CD4-positive, alpha-beta T cell treated with Interleukin-4 for 1 hour (primary cell): ENCODE data around the gene BORCS6.
A peak's percentile ranks its signal among the peaks of the same experiment; 100 is the strongest.

Experiments used
- DNase-seq, 2 donors: peaks; one replicate each; pipeline ENCODE4 v3.0.0-alpha.2; 2020 to 2022

Gene BORCS6

DNA sequence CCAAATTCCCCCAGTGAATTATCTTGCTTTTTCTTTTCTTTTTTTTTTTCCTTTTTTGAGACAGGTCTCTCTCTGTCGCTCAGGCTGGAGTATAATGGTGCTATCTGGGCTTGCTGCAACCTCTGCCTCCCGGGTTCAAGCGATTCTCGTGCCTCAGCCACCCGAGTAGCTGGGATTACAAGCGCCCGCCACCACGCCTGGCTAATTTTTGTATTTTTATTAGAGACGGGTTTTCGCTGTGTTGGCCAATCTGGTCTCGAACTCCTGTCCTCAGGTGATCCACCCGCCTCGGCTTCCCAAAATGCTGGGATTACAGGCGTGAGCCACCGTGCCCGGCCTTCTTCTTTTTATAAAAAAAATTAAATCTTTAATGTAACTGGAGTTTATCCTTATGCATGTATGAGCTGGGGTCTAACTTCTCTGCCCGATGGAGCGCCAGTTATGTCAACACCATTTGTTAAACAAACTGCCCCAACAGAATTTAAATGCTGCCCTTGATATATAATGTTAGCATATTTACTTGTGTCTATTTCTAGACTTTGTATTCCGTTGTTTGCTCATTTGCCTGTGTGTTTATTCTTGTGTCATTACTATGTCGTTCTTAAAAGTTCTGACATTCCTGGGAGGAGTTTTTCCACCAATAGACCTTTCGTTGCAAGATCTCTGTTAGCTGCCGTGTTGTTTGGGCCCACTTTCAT is 20.9 kb upstream of the BORCS6 start:
- DNase-seq: no peak

DNA sequence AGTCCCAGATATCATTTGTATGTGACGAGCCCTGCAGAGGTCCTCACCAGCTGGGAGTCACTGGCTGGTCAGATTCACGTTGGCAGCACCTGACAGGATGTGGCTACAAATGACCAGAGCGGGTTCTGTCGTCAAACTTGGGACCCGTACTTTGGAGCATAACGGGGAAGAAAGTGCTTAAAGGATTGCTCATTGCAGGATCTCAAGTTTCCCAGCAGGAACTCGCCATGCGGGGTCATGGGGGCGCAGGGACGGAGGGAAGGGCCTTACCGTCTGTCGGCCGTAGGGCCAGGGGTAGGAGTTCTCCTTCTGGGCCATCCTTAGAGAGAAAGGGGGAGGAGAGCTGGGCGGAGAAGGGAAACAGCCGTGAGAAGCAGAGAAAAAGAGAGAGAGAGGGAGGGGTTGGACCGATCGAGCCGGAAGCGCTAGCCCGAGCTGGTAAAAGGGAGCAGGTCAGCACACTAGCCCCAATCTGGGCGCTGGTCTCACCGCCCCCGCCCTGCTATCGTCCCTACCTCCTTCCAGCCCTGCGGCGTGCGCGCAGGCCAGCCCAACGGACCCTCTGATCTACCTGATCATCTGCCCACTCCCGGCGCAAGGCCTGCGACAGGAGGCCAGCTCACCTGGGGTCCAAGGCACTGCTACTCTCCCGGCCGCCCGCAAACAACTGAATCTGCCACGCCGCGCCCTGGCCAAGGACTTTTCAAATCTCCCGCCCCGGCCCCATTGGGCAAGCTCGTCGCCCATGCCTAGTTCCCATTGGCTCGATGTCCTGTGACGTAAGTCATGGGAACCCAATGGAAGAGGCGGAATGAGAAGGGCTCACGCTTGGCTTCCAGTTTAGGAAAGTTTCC is 20.2 kb upstream of the BORCS6 start, which contains the start of gene AURKB:
TSS of gene AURKB (minus strand) at position 669 of the 854 bp plus-strand sequence. CDS start at position 318, 351 bp downstream.
- peak; percentile 96 for DNase-seq

- no peak for DNase-seq
Measured at GRCh38 chr17:8206536-8206935, 16.6 kb upstream of the BORCS6 start.

- DNase-seq: no peak
Measured at GRCh38 chr17:8204761-8205555, 15.0 kb upstream of the BORCS6 start.

- peak; percentile 78 to 84 for DNase-seq
Measured at GRCh38 chr17:8192070-8192815, 2.3 kb upstream of the BORCS6 start.

- DNase-seq: no peak
Measured at GRCh38 chr17:8190506-8190905, 526 bp upstream of the BORCS6 start.

GRCh38 chr17:8189041-8189710 is 804 bp downstream of the BORCS6 start:
- DNase-seq: no peak

GRCh38 chr17:8188263-8188839 is 1.6 kb downstream of the BORCS6 start:
- DNase-seq: no peak

DNA sequence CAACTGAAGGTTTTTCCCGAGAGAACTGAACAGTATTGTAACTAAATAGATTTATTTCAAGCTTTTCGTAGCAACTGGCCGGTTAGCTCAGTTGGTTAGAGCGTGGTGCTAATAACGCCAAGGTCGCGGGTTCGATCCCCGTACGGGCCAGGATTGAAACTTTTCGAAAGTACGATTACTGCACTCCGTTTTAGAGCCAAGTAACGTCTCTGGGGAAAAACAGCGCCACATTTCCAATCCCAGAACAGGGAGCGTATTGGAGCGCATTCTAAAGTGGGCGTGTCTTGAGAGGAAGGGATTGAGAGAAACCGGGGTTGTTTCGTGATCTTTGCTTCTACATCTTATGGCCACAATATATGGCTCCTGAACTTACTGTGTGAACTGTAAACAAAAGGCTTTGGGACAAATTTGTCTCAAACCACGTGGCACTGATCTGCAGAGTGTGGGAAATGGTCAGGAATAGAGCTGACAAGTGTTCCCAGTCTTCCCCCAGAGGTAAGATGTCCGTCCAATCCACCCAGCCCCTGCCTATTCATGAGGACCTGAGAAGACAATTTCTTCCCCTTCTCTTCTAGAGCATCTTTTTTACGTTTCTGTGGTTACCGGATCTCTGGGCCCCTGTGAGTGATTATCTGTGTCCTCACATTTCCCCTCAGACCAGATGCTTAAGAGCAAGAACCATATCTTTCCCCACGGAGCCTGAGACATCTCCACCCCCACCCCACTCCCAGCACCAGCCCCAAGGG is 2.3 kb downstream of the BORCS6 start:
- DNase-seq: peak; percentile 89 to 94

- DNase-seq: peak; percentile 95
Measured at GRCh38 chr17:8186787-8187516, 3.0 kb downstream of the BORCS6 start.

DNA sequence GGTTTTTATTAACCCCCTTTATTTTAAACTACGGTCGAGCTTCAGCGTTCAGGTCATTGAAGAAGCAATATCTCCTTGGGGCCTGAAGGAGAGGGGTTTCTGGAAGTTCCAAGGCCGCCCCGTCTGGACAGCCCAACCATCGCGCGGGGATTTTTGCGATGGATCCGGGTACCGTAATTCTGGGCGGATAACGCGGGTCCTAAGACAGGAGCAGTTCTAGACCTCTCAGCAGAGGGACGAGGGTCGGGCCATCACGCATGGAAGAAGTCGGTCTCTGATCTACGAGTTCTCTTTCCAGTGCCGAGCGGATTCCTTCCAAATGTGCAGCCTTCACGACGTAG is 3.6 kb downstream of the BORCS6 start:
- DNase-seq: no peak

DNA sequence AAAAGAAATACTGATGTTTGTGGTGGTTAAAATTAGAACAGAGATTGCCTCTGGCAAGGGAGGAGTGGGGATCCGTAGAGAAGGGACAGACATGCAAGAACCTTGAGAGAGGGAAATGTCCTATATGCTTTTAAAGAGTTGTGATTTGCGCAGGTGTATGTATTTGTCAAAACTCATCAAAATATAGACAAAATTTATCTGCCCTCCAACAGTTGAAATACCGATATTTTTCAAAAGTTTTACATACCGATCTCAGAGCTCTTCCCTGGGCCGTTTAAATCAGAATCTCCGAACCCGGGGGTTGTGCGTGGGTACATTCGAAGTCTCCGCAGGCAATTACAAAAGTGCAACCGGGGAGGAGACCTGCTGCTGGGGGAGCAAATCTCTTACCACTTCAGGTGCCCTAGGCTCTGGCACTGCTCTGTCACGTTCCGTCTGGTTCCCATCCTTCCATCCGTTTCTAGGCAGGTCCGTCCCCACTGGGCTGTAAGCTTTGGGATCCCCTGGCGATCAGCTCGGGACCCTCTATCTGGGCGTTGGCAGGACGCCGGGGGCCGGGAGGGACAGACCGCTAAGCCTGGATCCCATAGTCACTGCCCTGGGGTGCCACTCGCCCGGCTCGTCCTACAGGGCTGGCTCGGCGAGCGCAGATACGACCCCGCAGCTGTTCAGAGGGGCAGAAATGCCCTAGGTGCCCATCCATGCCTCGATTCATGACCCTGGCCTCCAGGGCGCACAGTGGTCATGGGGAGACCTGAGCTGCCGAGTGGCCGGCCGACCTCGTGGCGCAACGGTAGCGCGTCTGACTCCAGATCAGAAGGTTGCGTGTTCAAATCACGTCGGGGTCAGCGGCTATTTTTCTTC is 4.2 kb downstream of the BORCS6 start:
- peak; percentile 91 to 93 for DNase-seq

- DNase-seq: no peak
Measured at GRCh38 chr17:8176998-8177731, 12.8 kb downstream of the BORCS6 start.

- DNase-seq: peak; percentile 89 to 90
Measured at GRCh38 chr17:8176197-8176940, 13.6 kb downstream of the BORCS6 start, which contains the start of gene TMEM107. TMEM107 (minus strand) TSS chr17:8176380; CDS start chr17:8176286, 94 bp downstream.

GRCh38 chr17:8175795-8176196 is 14.2 kb downstream of the BORCS6 start:
- no peak for DNase-seq

DNA sequence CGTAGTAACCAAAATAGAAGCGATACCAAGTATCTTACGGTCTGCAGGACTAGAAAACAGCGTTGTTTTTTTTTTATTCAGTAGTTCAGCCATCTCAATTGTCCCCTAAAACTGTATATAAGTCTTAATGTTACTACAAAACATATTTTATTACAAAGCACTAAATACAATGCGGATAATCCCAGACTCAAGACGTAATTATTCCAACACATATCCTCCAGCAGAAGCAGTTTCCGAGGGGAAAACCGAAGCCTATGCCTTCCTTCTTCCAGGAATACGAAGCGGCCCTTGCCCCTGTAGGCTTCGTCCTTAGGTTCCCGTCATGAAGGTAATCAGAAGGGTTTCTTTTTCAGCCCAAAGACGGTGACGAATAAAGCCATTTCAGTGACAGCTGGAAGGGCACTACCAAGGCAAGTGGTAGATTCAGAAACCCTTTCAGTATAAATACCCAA is 16.1 kb downstream of the BORCS6 start:
- no peak for DNase-seq
